Endodermal cell (in vitro differentiated cells): ENCODE data around the gene BMS1. TPM values are rescaled to one million over a fixed set of nuclear protein-coding genes. Genes with fewer than 3 reads are reported as not detected.

Experiments
- DNase-seq: peaks from one replicate; pipeline ENCODE4 v3.0.0-alpha.2; 2017
- H3K27ac ChIP-seq: 2 replicates; pipeline ENCODE4 v1.5.1; 2013; ENCODE audit warnings: mild to moderate bottlenecking, low read depth, low read length, moderate library complexity
- H3K27me3 ChIP-seq: 2 replicates; pipeline ENCODE4 v1.6.1; 2013; ENCODE audit warnings: mild to moderate bottlenecking, low read length, moderate library complexity; ENCODE audit not compliant: insufficient read depth, control insufficient read depth, poor library complexity, severe bottlenecking
- H3K36me3 ChIP-seq: 2 replicates; pipeline ENCODE4 v1.7.0; 2013; ENCODE audit warnings: mild to moderate bottlenecking, low read length, moderate library complexity; ENCODE audit not compliant: control insufficient read depth, insufficient read depth
- H3K4me1 ChIP-seq: one replicate; pipeline ENCODE4 v1.7.0; 2013; ENCODE audit warnings: low read length; ENCODE audit not compliant: control insufficient read depth, insufficient read depth
- H3K4me3 ChIP-seq: 2 replicates; pipeline ENCODE4 v1.5.1; 2013; ENCODE audit warnings: mild to moderate bottlenecking, low read length, moderate library complexity
- H3K9ac ChIP-seq: 2 replicates; pipeline ENCODE4 v1.6.1; 2013; ENCODE audit warnings: mild to moderate bottlenecking, low read length, moderate library complexity; ENCODE audit not compliant: poor library complexity, severe bottlenecking; ENCODE audit errors: extremely low read depth
- H3K9me3 ChIP-seq: 2 replicates; pipeline ENCODE4 v1.6.1; 2013; ENCODE audit warnings: mild to moderate bottlenecking, low read length, moderate library complexity; ENCODE audit not compliant: control insufficient read depth
- H3K27ac Mint-ChIP-seq: 2 replicates; pipeline ENCODE4 v1.8.0; 2020; ENCODE audit warnings: mixed read lengths
- H3K27me3 Mint-ChIP-seq: 2 replicates; pipeline ENCODE4 v1.8.0; 2021; ENCODE audit warnings: mild to moderate bottlenecking, mixed read lengths; ENCODE audit not compliant: insufficient read depth
- H3K36me3 Mint-ChIP-seq: 2 replicates; pipeline ENCODE4 v1.8.0; 2020; ENCODE audit warnings: low read depth, mixed read lengths
- H3K4me1 Mint-ChIP-seq: 2 replicates; pipeline ENCODE4 v1.8.0; 2020; ENCODE audit warnings: mixed read lengths
- H3K4me3 Mint-ChIP-seq: 2 replicates; pipeline ENCODE4 v1.8.0; 2020; ENCODE audit warnings: mild to moderate bottlenecking, moderate library complexity, mixed read lengths
- H3K9me3 Mint-ChIP-seq: 2 replicates; pipeline ENCODE4 v1.8.0; 2020; ENCODE audit warnings: mild to moderate bottlenecking, mixed read lengths
- CTCF ChIP-seq: fragments of 200-600 bp; sonication (generic); conservative IDR thresholded peaks from 2 replicates; pipeline ENCODE4 v1.5.0; 2021; ENCODE audit warnings: antibody characterized with exemption, mild to moderate bottlenecking
- WGBS, 2 experiments: methylation state at CpG; one replicate each; pipeline versions ENCODE4 v1.1.5 to v1.1.7; 2013; ENCODE audit warnings: missing lambda C conversion rate in 2 of 2, mixed read lengths in 1 of 2; ENCODE audit not compliant: insufficient coverage in 1 of 2, insufficient read length in 1 of 2; 5-methylcytosine and 5-hydroxymethylcytosine counted together
- long read RNA-seq, 4 experiments: library from polyadenylated mRNA in 2 of 4; library from RNA in 1 of 4; library from capped mRNA in 1 of 4; stranded (forward) in 3 of 4; unstranded in 1 of 4; transcript quantifications; one replicate each; pipeline ENCODE4 v2.0.0, GENCODE V29; 2020 to 2021; ENCODE audit warnings: inconsistent platforms in 1 of 4
- polyA plus RNA-seq, 2 experiments: library from polyadenylated mRNA; stranded (reverse); fragments of 50-300 nt; gene quantifications; one replicate each; pipeline ENCODE4 v1.2.3, GENCODE V29; 2013
- total RNA-seq, 2 donors: library from RNA; stranded (reverse); fragmentation: NEBNext Ultra II Directional in 1 of 2; extraction: Animal tissue kit (Norgen Biotek cat#: 25700) in 1 of 2; gene quantifications; 2 replicates in 1 of 2; 3 replicates in 1 of 2; pipeline ENCODE4 v1.2.1, GENCODE V29; 2021

Gene BMS1, protein sequence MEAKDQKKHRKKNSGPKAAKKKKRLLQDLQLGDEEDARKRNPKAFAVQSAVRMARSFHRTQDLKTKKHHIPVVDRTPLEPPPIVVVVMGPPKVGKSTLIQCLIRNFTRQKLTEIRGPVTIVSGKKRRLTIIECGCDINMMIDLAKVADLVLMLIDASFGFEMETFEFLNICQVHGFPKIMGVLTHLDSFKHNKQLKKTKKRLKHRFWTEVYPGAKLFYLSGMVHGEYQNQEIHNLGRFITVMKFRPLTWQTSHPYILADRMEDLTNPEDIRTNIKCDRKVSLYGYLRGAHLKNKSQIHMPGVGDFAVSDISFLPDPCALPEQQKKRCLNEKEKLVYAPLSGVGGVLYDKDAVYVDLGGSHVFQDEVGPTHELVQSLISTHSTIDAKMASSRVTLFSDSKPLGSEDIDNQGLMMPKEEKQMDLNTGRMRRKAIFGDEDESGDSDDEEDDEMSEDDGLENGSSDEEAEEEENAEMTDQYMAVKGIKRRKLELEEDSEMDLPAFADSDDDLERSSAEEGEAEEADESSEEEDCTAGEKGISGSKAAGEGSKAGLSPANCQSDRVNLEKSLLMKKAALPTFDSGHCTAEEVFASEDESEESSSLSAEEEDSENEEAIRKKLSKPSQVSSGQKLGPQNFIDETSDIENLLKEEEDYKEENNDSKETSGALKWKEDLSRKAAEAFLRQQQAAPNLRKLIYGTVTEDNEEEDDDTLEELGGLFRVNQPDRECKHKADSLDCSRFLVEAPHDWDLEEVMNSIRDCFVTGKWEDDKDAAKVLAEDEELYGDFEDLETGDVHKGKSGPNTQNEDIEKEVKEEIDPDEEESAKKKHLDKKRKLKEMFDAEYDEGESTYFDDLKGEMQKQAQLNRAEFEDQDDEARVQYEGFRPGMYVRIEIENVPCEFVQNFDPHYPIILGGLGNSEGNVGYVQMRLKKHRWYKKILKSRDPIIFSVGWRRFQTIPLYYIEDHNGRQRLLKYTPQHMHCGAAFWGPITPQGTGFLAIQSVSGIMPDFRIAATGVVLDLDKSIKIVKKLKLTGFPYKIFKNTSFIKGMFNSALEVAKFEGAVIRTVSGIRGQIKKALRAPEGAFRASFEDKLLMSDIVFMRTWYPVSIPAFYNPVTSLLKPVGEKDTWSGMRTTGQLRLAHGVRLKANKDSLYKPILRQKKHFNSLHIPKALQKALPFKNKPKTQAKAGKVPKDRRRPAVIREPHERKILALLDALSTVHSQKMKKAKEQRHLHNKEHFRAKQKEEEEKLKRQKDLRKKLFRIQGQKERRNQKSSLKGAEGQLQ
- 10 to 100 TPM; 19.8 to 24.2 TPM for total RNA-seq
- polyA plus RNA-seq (2013, experiment 1 of 2) = 18.5 TPM
- polyA plus RNA-seq (2013, experiment 2 of 2) = 17.5 TPM
- long read RNA-seq, experiment 1, partial matches to known transcripts = 12 of 13 reads
- long read RNA-seq, experiment 1, other reads (novel, unspliced or antisense) = 1 of 13 reads
- long read RNA-seq, experiment 2, full-length matches to known transcripts = 64 of 96 reads
- long read RNA-seq, experiment 2, partial matches to known transcripts = 13 of 96 reads
- long read RNA-seq, experiment 2, other reads (novel, unspliced or antisense) = 19 of 96 reads
- long read RNA-seq, experiment 3, full-length matches to known transcripts = 130 of 472 reads
- long read RNA-seq, experiment 3, partial matches to known transcripts = 303 of 472 reads
- long read RNA-seq, experiment 3, other reads (novel, unspliced or antisense) = 39 of 472 reads
- long read RNA-seq, experiment 4, partial matches to known transcripts = 35 of 38 reads
- long read RNA-seq, experiment 4, other reads (novel, unspliced or antisense) = 3 of 38 reads

DNA sequence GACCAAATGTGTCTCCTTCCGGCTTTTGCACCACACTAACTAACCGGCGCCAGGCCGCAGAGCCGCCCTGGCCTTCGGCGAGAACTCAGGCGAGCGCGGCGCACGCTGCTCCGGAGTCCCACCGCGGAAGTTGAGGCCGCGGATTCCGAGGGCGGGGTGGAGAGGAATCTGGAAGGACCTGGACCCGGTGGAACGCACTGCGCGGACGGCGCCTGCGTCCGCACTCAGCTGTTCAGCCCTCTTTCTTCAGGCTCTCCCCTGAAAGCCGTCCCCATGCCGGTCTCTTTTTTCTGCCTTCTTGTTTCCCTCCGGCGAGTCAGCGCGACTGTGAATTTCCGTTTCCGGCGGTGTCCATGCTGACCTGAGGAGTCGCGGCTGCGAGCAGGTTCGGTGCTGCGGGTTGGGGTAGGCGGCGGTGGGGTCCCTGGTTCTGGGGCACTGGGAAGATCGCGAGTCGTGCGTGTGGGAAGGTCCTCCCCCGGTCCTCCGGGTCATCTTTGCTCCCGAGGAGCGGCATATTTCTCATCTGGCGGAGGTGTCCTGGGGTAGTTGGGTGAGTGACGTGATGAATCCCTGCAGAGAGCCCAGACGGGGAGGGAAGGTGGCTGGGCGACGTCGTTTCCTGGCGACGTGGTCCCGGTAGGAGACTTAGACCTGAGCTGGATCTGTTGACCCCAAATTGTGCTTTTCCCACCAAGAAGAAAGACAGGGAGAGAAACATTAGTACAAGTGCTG, at the start of gene BMS1:
TSS of gene BMS1 (plus strand) at position 350 of the 735 bp plus-strand sequence. CDS start 1,600 bp downstream, outside the sequence.
- peak; percentile 98 for DNase-seq
- Mint-ChIP-seq H3K27me3 (peaks cover 36% of the 10 kb centered on the region), H3K9me3 (no peaks in the 10 kb centered on the region), H3K27ac (peak within 1 kb of the TSS; percentile 99), H3K4me3 (peak within 1 kb of the TSS; percentile 95), H3K4me1 (no peaks in the 10 kb centered on the region), H3K36me3 (peaks cover 26% of the 10 kb centered on the region)
- H3K27me3 ChIP-seq = peaks cover 31% of the 10 kb centered on the region
- H3K36me3 ChIP-seq = peaks cover 34% of the 10 kb centered on the region
- no peaks in the 10 kb centered on the region for H3K4me1 ChIP-seq
- H3K27ac ChIP-seq = peak within 1 kb of the TSS; percentile 91
- TF ChIP-seq CTCF = no peak
- peak within 1 kb of the TSS; percentile 76 for H3K9ac ChIP-seq
- H3K9me3 ChIP-seq = no peaks in the 10 kb centered on the region
- peak within 1 kb of the TSS; percentile 96 for H3K4me3 ChIP-seq
- 0% methylated on average over 7 to 60 of the region's 60 CpGs for WGBS, 2 experiments

GRCh38 chr10:42734536-42734935, 48.1 kb upstream of the BMS1 start:
- no peak overlapping the region for H3K9ac ChIP-seq
- no peaks in the 10 kb centered on the region for H3K36me3 ChIP-seq
- DNase-seq = no peak
- H3K4me1 Mint-ChIP-seq = no peaks in the 10 kb centered on the region
- no peak overlapping the region for H3K4me3 Mint-ChIP-seq
- H3K27ac ChIP-seq = no peak overlapping the region
- H3K4me3 ChIP-seq = no peak overlapping the region
- H3K4me1 ChIP-seq = no peaks in the 10 kb centered on the region
- H3K27me3 Mint-ChIP-seq = no peaks in the 10 kb centered on the region
- peaks cover 74% of the 10 kb centered on the region for H3K9me3 Mint-ChIP-seq
- no peak overlapping the region for H3K27ac Mint-ChIP-seq
- no peaks in the 10 kb centered on the region for H3K36me3 Mint-ChIP-seq
- peaks cover 11% of the 10 kb centered on the region for H3K9me3 ChIP-seq
- WGBS, 2 experiments = 54 to 56% methylated on average over 1 of the region's 1 CpG
- TF ChIP-seq CTCF = no peak
- no peaks in the 10 kb centered on the region for H3K27me3 ChIP-seq
